ENCODE data around the gene NCAM2.

The NCAM2 gene

DNA sequence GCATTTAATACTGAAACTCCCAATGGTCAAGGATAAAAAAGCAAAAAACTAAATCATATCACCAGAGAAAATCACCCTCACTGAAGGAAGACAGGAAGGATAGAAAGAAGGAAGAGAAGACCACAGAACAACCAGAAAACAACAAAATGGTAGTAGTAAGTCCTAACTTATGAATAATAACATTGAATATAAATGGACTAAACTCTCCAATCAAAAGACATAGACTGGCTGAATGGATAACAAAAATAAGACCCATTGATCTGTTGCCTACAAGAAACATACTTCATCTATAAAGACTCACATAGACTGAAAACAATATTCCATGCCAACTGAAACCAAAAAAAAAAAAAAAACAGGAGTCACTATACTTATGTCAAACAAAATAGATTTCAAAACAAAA, 347.7 kb downstream of the NCAM2 start:
- H3K27me3 ChIP-seq (ENCODE audit: insufficient read depth, low read length, poor library complexity) = no peaks in the 10 kb centered on the region
- no peak overlapping the region for H4K8ac ChIP-seq (ENCODE audit: low read depth, low read length)
- no peaks in the 10 kb centered on the region for H3K4me1 ChIP-seq (ENCODE audit: control insufficient read depth, low read depth, low read length)
- no peak overlapping the region for H3K23ac ChIP-seq (ENCODE audit: low read length)
- H3K4ac ChIP-seq (ENCODE audit: low read depth, low read length) = no peak overlapping the region
- H3K27ac ChIP-seq (ENCODE audit: low read depth, low read length) = no peak overlapping the region
- H3K18ac ChIP-seq (ENCODE audit: low read length) = no peak overlapping the region
- no peaks in the 10 kb centered on the region for H3K36me3 ChIP-seq (ENCODE audit: control insufficient read depth, insufficient read depth, low read length)
- no peak overlapping the region for H2BK120ac ChIP-seq (ENCODE audit: low read depth, low read length)
- H2BK15ac ChIP-seq (replicated peaks; ENCODE audit: low read depth) = no peak overlapping the region
- no peak overlapping the region for H2BK5ac ChIP-seq (ENCODE audit: low read length)
- H3K56ac ChIP-seq (ENCODE audit: low read length) = no peak overlapping the region
- no peak overlapping the region for H2AK5ac ChIP-seq (ENCODE audit: low read length)
- H3K79me1 ChIP-seq (ENCODE audit: low read length) = no peaks in the 10 kb centered on the region
- DNase-seq = no peak
- no peak overlapping the region for H3K4me3 ChIP-seq (ENCODE audit: low read length)
- no peaks in the 10 kb centered on the region for H3K79me2 ChIP-seq (ENCODE audit: control insufficient read depth, insufficient read depth, low read length)
- no peak overlapping the region for H3K9ac ChIP-seq (ENCODE audit: low read length)
- no peak overlapping the region for H3K4me2 ChIP-seq (ENCODE audit: low read length)
- no peak overlapping the region for H4K5ac ChIP-seq (ENCODE audit: low read length)

- H3K4me3 ChIP-seq (ENCODE audit: low read length) = no peak overlapping the region
- H3K56ac ChIP-seq (ENCODE audit: low read length) = no peak overlapping the region
- H3K9ac ChIP-seq (ENCODE audit: low read length) = no peak overlapping the region
- H2AK5ac ChIP-seq (ENCODE audit: low read length) = no peak overlapping the region
- no peaks in the 10 kb centered on the region for H3K27me3 ChIP-seq (ENCODE audit: insufficient read depth, low read length, poor library complexity)
- H3K4me1 ChIP-seq (ENCODE audit: control insufficient read depth, low read depth, low read length) = no peaks in the 10 kb centered on the region
- H3K18ac ChIP-seq (ENCODE audit: low read length) = no peak overlapping the region
- H3K36me3 ChIP-seq (ENCODE audit: control insufficient read depth, insufficient read depth, low read length) = no peaks in the 10 kb centered on the region
- no peak overlapping the region for H2BK15ac ChIP-seq (replicated peaks; ENCODE audit: low read depth)
- H2BK5ac ChIP-seq (ENCODE audit: low read length) = no peak overlapping the region
- no peak overlapping the region for H3K27ac ChIP-seq (ENCODE audit: low read depth, low read length)
- no peak for DNase-seq
- H3K4me2 ChIP-seq (ENCODE audit: low read length) = no peak overlapping the region
- H4K5ac ChIP-seq (ENCODE audit: low read length) = no peak overlapping the region
- no peak overlapping the region for H2BK120ac ChIP-seq (ENCODE audit: low read depth, low read length)
- no peaks in the 10 kb centered on the region for H3K79me2 ChIP-seq (ENCODE audit: control insufficient read depth, insufficient read depth, low read length)
- H3K79me1 ChIP-seq (ENCODE audit: low read length) = no peaks in the 10 kb centered on the region
- no peak overlapping the region for H4K8ac ChIP-seq (ENCODE audit: low read depth, low read length)
- H3K23ac ChIP-seq (ENCODE audit: low read length) = no peak overlapping the region
- no peak overlapping the region for H3K4ac ChIP-seq (ENCODE audit: low read depth, low read length)
These were observed 368.1 kb downstream of the NCAM2 start for GRCh38 chr21:21366277-21366676.

GRCh38 chr21:21367583-21367982, 369.4 kb downstream of the NCAM2 start:
- no peak overlapping the region for H4K5ac ChIP-seq (ENCODE audit: low read length)
- H2BK5ac ChIP-seq (ENCODE audit: low read length) = no peak overlapping the region
- H3K79me1 ChIP-seq (ENCODE audit: low read length) = no peaks in the 10 kb centered on the region
- no peak overlapping the region for H2AK5ac ChIP-seq (ENCODE audit: low read length)
- H3K9ac ChIP-seq (ENCODE audit: low read length) = no peak overlapping the region
- no peak overlapping the region for H3K4ac ChIP-seq (ENCODE audit: low read depth, low read length)
- no peak overlapping the region for H3K56ac ChIP-seq (ENCODE audit: low read length)
- H2BK120ac ChIP-seq (ENCODE audit: low read depth, low read length) = no peak overlapping the region
- H3K18ac ChIP-seq (ENCODE audit: low read length) = no peak overlapping the region
- H3K4me1 ChIP-seq (ENCODE audit: control insufficient read depth, low read depth, low read length) = no peaks in the 10 kb centered on the region
- no peaks in the 10 kb centered on the region for H3K79me2 ChIP-seq (ENCODE audit: control insufficient read depth, insufficient read depth, low read length)
- H3K23ac ChIP-seq (ENCODE audit: low read length) = no peak overlapping the region
- no peak overlapping the region for H3K4me3 ChIP-seq (ENCODE audit: low read length)
- H4K8ac ChIP-seq (ENCODE audit: low read depth, low read length) = no peak overlapping the region
- no peak overlapping the region for H3K27ac ChIP-seq (ENCODE audit: low read depth, low read length)
- no peak overlapping the region for H2BK15ac ChIP-seq (replicated peaks; ENCODE audit: low read depth)
- no peak for DNase-seq
- no peaks in the 10 kb centered on the region for H3K36me3 ChIP-seq (ENCODE audit: control insufficient read depth, insufficient read depth, low read length)
- H3K4me2 ChIP-seq (ENCODE audit: low read length) = no peak overlapping the region
- H3K27me3 ChIP-seq (ENCODE audit: insufficient read depth, low read length, poor library complexity) = no peaks in the 10 kb centered on the region

DNA sequence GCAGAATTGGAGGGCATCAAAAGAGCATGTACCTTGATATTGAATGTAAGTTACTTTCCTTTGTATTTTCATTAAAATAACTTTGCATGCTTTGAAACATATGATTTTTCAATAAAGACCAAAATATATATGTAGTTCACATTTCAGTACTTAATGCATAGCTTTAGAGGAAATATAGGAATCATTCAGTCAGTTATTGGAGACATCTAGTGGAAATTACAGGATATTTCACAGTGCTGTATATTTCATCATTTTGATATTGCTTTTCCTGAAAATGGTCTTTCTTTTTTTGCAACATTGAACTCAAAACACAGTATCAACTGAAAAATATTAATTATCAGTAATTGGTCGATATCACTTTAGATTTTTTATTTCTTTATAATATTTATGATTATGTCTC, 375.8 kb downstream of the NCAM2 start:
- H3K4me2 ChIP-seq (ENCODE audit: low read length) = no peak overlapping the region
- H2BK5ac ChIP-seq (ENCODE audit: low read length) = no peak overlapping the region
- no peak overlapping the region for H3K9ac ChIP-seq (ENCODE audit: low read length)
- H3K36me3 ChIP-seq (ENCODE audit: control insufficient read depth, insufficient read depth, low read length) = no peaks in the 10 kb centered on the region
- H3K4ac ChIP-seq (ENCODE audit: low read depth, low read length) = no peak overlapping the region
- no peak overlapping the region for H3K4me3 ChIP-seq (ENCODE audit: low read length)
- H4K8ac ChIP-seq (ENCODE audit: low read depth, low read length) = no peak overlapping the region
- H3K27ac ChIP-seq (ENCODE audit: low read depth, low read length) = no peak overlapping the region
- DNase-seq = no peak
- no peaks in the 10 kb centered on the region for H3K27me3 ChIP-seq (ENCODE audit: insufficient read depth, low read length, poor library complexity)
- H3K79me2 ChIP-seq (ENCODE audit: control insufficient read depth, insufficient read depth, low read length) = no peaks in the 10 kb centered on the region
- H3K23ac ChIP-seq (ENCODE audit: low read length) = no peak overlapping the region
- H3K18ac ChIP-seq (ENCODE audit: low read length) = no peak overlapping the region
- H4K5ac ChIP-seq (ENCODE audit: low read length) = no peak overlapping the region
- no peak overlapping the region for H2BK120ac ChIP-seq (ENCODE audit: low read depth, low read length)
- no peaks in the 10 kb centered on the region for H3K4me1 ChIP-seq (ENCODE audit: control insufficient read depth, low read depth, low read length)
- no peak overlapping the region for H3K56ac ChIP-seq (ENCODE audit: low read length)
- no peak overlapping the region for H2BK15ac ChIP-seq (replicated peaks; ENCODE audit: low read depth)
- no peaks in the 10 kb centered on the region for H3K79me1 ChIP-seq (ENCODE audit: low read length)
- WGBS (ENCODE audit: extremely low coverage, insufficient coverage, low lambda C conversion rate) = no CpG with 5 or more reads among the region's 1 CpG
- no peak overlapping the region for H2AK5ac ChIP-seq (ENCODE audit: low read length)

DNA sequence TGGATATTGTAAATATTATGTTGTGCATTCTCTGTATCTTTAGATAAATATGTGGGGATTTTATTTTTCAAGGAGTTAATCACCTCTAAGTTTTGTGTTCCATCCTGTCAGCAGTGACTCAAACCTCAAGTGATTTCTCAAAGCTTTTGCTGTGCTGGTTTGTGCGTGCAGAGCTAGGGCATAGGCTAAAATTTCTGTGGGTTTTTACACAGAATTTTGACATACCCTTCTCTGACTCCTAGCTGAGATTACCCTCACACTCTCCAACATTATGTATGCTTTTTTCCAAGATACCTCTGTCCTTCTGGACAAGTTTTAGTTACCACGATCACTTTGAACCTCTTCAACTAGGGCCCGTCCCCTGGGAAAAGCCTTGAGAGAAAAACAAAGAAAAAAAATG, 384.9 kb downstream of the NCAM2 start:
- no peak overlapping the region for H4K8ac ChIP-seq (ENCODE audit: low read depth, low read length)
- no peak overlapping the region for H3K18ac ChIP-seq (ENCODE audit: low read length)
- H3K23ac ChIP-seq (ENCODE audit: low read length) = no peak overlapping the region
- no peak overlapping the region for H2BK120ac ChIP-seq (ENCODE audit: low read depth, low read length)
- H3K4me2 ChIP-seq (ENCODE audit: low read length) = no peak overlapping the region
- WGBS (ENCODE audit: extremely low coverage, insufficient coverage, low lambda C conversion rate) = no CpG with 5 or more reads among the region's 3 CpGs
- no peaks in the 10 kb centered on the region for H3K79me1 ChIP-seq (ENCODE audit: low read length)
- H3K27ac ChIP-seq (ENCODE audit: low read depth, low read length) = no peak overlapping the region
- no peak for DNase-seq
- no peak overlapping the region for H2BK5ac ChIP-seq (ENCODE audit: low read length)
- H3K56ac ChIP-seq (ENCODE audit: low read length) = no peak overlapping the region
- no peak overlapping the region for H4K5ac ChIP-seq (ENCODE audit: low read length)
- H3K79me2 ChIP-seq (ENCODE audit: control insufficient read depth, insufficient read depth, low read length) = no peaks in the 10 kb centered on the region
- H3K4me1 ChIP-seq (ENCODE audit: control insufficient read depth, low read depth, low read length) = no peaks in the 10 kb centered on the region
- no peak overlapping the region for H2AK5ac ChIP-seq (ENCODE audit: low read length)
- H3K27me3 ChIP-seq (ENCODE audit: insufficient read depth, low read length, poor library complexity) = no peaks in the 10 kb centered on the region
- H3K9ac ChIP-seq (ENCODE audit: low read length) = no peak overlapping the region
- H3K36me3 ChIP-seq (ENCODE audit: control insufficient read depth, insufficient read depth, low read length) = no peaks in the 10 kb centered on the region
- no peak overlapping the region for H3K4ac ChIP-seq (ENCODE audit: low read depth, low read length)
- no peak overlapping the region for H2BK15ac ChIP-seq (replicated peaks; ENCODE audit: low read depth)
- no peak overlapping the region for H3K4me3 ChIP-seq (ENCODE audit: low read length)

DNA sequence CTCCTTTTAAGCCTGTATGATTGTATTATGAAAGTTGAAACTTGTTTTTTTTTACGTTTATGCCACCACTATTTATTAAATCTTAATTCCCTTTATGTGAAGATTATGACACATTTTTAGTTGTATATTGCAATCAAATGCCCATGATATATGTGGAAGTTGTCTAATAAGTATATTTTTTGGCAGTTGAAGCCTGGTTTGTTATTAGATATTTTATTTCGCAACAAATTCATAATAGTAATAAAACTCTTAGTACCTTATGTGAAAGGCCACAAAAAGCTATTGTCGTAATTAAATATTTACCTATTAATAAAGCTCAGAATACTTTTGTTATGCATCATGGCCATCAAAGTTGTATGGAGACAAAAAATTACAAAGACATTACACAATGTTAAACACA, 386.8 kb downstream of the NCAM2 start:
- Histone ChIP-seq H3K4me3 (ENCODE audit: low read length) (no peak overlapping the region), H3K4ac (ENCODE audit: low read depth, low read length) (no peak overlapping the region), H4K8ac (ENCODE audit: low read depth, low read length) (no peak overlapping the region), H2BK120ac (ENCODE audit: low read depth, low read length) (no peak overlapping the region), H3K23ac (ENCODE audit: low read length) (no peak overlapping the region), H3K9ac (ENCODE audit: low read length) (no peak overlapping the region), H3K36me3 (ENCODE audit: control insufficient read depth, insufficient read depth, low read length) (no peaks in the 10 kb centered on the region), H3K4me2 (ENCODE audit: low read length) (no peak overlapping the region), H3K79me2 (ENCODE audit: control insufficient read depth, insufficient read depth, low read length) (no peaks in the 10 kb centered on the region), H3K18ac (ENCODE audit: low read length) (no peak overlapping the region), H3K27ac (ENCODE audit: low read depth, low read length) (no peak overlapping the region), H3K56ac (ENCODE audit: low read length) (no peak overlapping the region), H4K5ac (ENCODE audit: low read length) (no peak overlapping the region), H3K79me1 (ENCODE audit: low read length) (no peaks in the 10 kb centered on the region), H3K4me1 (ENCODE audit: control insufficient read depth, low read depth, low read length) (no peaks in the 10 kb centered on the region), H2BK5ac (ENCODE audit: low read length) (no peak overlapping the region), H2BK15ac (replicated peaks; ENCODE audit: low read depth) (no peak overlapping the region), H2AK5ac (ENCODE audit: low read length) (no peak overlapping the region), H3K27me3 (ENCODE audit: insufficient read depth, low read length, poor library complexity) (no peaks in the 10 kb centered on the region)
- no CpG with 5 or more reads among the region's 3 CpGs for WGBS (ENCODE audit: extremely low coverage, insufficient coverage, low lambda C conversion rate)
- DNase-seq = no peak
